DOHH2 (cell line): ENCODE data around the gene KLHL18.
"Not testable (repeated sequence)": the region's sequence is repeated elsewhere in the genome, so short reads cannot be mapped to it uniquely, and the experiment has no call there.

Experiments
- H3F3A ChIP-seq: fragments of 200-600 bp; sonication (generic), shearing (Covaris generic); 2 replicates; pipeline ENCODE4 v1.6.0; 2016; ENCODE audit warnings: antibody characterized with exemption, mild to moderate bottlenecking; ENCODE audit not compliant: control insufficient read depth, insufficient read depth
- H3K27ac ChIP-seq: fragments of 200-600 bp; sonication (generic); 2 replicates; pipeline ENCODE4 v1.5.1; 2014; ENCODE audit warnings: low read depth, mild to moderate bottlenecking, low read length, moderate library complexity
- H3K27me3 ChIP-seq: fragments of 200-600 bp; sonication (generic); 2 replicates; pipeline ENCODE4 v1.6.1; 2014; ENCODE audit warnings: mild to moderate bottlenecking, low read length, mixed read lengths; ENCODE audit not compliant: control insufficient read depth
- H3K36me3 ChIP-seq: fragments of 200-600 bp; sonication (generic); 2 replicates; pipeline ENCODE4 v1.6.1; 2014; ENCODE audit warnings: mild to moderate bottlenecking, low read length, moderate library complexity, mixed read lengths; ENCODE audit not compliant: control insufficient read depth
- H3K4me1 ChIP-seq: fragments of 200-600 bp; sonication (generic); 2 replicates; pipeline ENCODE4 v1.6.1; 2014; ENCODE audit warnings: mild to moderate bottlenecking, low read length, mixed read lengths; ENCODE audit not compliant: control insufficient read depth
- H3K4me2 ChIP-seq: fragments of 200-600 bp; sonication (generic); 2 replicates; pipeline ENCODE4 v1.6.0; 2014; ENCODE audit warnings: mild to moderate bottlenecking, low read length, moderate library complexity
- H3K4me3 ChIP-seq: fragments of 200-600 bp; sonication (generic); 2 replicates; pipeline ENCODE4 v1.5.1; 2014; ENCODE audit warnings: mild to moderate bottlenecking, low read length, mixed read lengths
- H3K79me2 ChIP-seq: fragments of 200-600 bp; sonication (generic); 2 replicates; pipeline ENCODE4 v1.6.1; 2014; ENCODE audit warnings: mild to moderate bottlenecking, low read length, mixed read lengths; ENCODE audit not compliant: control insufficient read depth
- H3K9me2 ChIP-seq: fragments of 200-600 bp; sonication (generic); replicated peaks from 2 replicates; pipeline ENCODE4 v1.6.1; 2014; ENCODE audit warnings: mild to moderate bottlenecking, low read length, mixed read lengths; ENCODE audit not compliant: control insufficient read depth
- H3K9me3 ChIP-seq: fragments of 200-600 bp; sonication (generic); 2 replicates; pipeline ENCODE4 v1.6.1; 2014; ENCODE audit warnings: antibody characterized with exemption, low read length, mixed read lengths; ENCODE audit not compliant: control insufficient read depth, insufficient read depth
- H4K20me1 ChIP-seq: fragments of 200-600 bp; sonication (generic); 2 replicates; pipeline ENCODE4 v1.6.0; 2014; ENCODE audit warnings: low read depth, mild to moderate bottlenecking, antibody characterized with exemption, low read length, moderate library complexity; ENCODE audit not compliant: control insufficient read depth, insufficient read depth
- CTCF ChIP-seq: fragments of 200-600 bp; sonication (generic); IDR thresholded peaks from one replicate; pipeline ENCODE4 v1.5.1; 2014; ENCODE audit warnings: antibody characterized with exemption, mild to moderate bottlenecking, low read depth, low read length; ENCODE audit not compliant: poor library complexity, severe bottlenecking
- EZH2phosphoT487 ChIP-seq: fragments of 200-600 bp; sonication (generic); IDR thresholded peaks from 2 replicates; pipeline ENCODE4 v1.6.1; 2017; ENCODE audit warnings: borderline replicate concordance, mild to moderate bottlenecking, antibody characterized with exemption, low read length, moderate library complexity, mixed read lengths

Gene KLHL18

GRCh38 chr3:47283591-47284364 is 1.0 kb downstream of the KLHL18 start:
- no peak for TF ChIP-seq CTCF
- no peak for TF ChIP-seq EZH2phosphoT487
- Histone ChIP-seq H3F3A (no peaks in the 10 kb centered on the region), H4K20me1 (no peaks in the 10 kb centered on the region), H3K4me3 (peak overlapping the region; percentile 100), H3K27me3 (no peaks in the 10 kb centered on the region), H3K9me3 (no peaks in the 10 kb centered on the region), H3K4me1 (peaks cover 51% of the 10 kb centered on the region), H3K4me2 (peak overlapping the region; percentile 86), H3K9me2 (no peaks in the 10 kb centered on the region), H3K36me3 (peaks cover 41% of the 10 kb centered on the region), H3K79me2 (peaks cover 77% of the 10 kb centered on the region), H3K27ac (peak overlapping the region; percentile 87)

GRCh38 chr3:47288966-47289910 is 6.5 kb downstream of the KLHL18 start:
- H3F3A ChIP-seq, result peaks cover 9% of the 10 kb centered on the region; the same call in 1 of the 2 replicates
- no peaks in the 10 kb centered on the region for H3K9me3 ChIP-seq
- no peaks in the 10 kb centered on the region for H4K20me1 ChIP-seq
- H3K27ac ChIP-seq, result peak overlapping the region; percentile 90
- H3K4me3 ChIP-seq, result no peak overlapping the region
- H3K4me2 ChIP-seq, result peak overlapping the region; percentile 88
- TF ChIP-seq EZH2phosphoT487, result no peak
- TF ChIP-seq CTCF, result no peak
- H3K27me3 ChIP-seq, result no peaks in the 10 kb centered on the region
- H3K9me2 ChIP-seq, result no peaks in the 10 kb centered on the region
- H3K79me2 ChIP-seq, result peaks cover 98% of the 10 kb centered on the region
- H3K36me3 ChIP-seq, result peaks cover 52% of the 10 kb centered on the region
- H3K4me1 ChIP-seq, result peaks cover 84% of the 10 kb centered on the region

- peak overlapping the region; percentile 88 for H3K4me2 ChIP-seq
- H3K79me2 ChIP-seq, result peaks cover 98% of the 10 kb centered on the region
Observed at GRCh38 chr3:47291158-47291753, 8.5 kb downstream of the KLHL18 start.

GRCh38 chr3:47291754-47292420 is 9.1 kb downstream of the KLHL18 start:
- peak overlapping the region; percentile 90 for H3K27ac ChIP-seq
- peak overlapping the region; percentile 88 for H3K4me2 ChIP-seq
- H4K20me1 ChIP-seq, H3K9me3 ChIP-seq, H3K27me3 ChIP-seq, H3F3A ChIP-seq, H3K9me2 ChIP-seq: not testable (repeated sequence)
- peaks cover 87% of the 10 kb centered on the region for H3K4me1 ChIP-seq
- peak overlapping the region; percentile 68 for H3K4me3 ChIP-seq
- peaks cover 98% of the 10 kb centered on the region for H3K79me2 ChIP-seq
- H3K36me3 ChIP-seq, result peaks cover 38% of the 10 kb centered on the region

More at GRCh38 chr3:47291158-47291753, 8.5 kb downstream of the KLHL18 start:
- Histone ChIP-seq H3K4me3 (peak overlapping the region; percentile 68), H3F3A (peaks cover 9% of the 10 kb centered on the region; the same call in 1 of the 2 replicates), H3K36me3 (peaks cover 41% of the 10 kb centered on the region), H3K27me3 (no peaks in the 10 kb centered on the region), H3K9me2 (no peaks in the 10 kb centered on the region), H4K20me1 (no peaks in the 10 kb centered on the region), H3K4me1 (peaks cover 87% of the 10 kb centered on the region), H3K27ac (peak overlapping the region; percentile 90), H3K9me3 (no peaks in the 10 kb centered on the region)
- no peak for TF ChIP-seq CTCF
